Muscle layer of duodenum (tissue), 2 donors: ENCODE data around the gene TMOD2.

Experiments
- H3K27ac ChIP-seq: one replicate; pipeline ENCODE4 v1.7.0; 2013; ENCODE audit warnings: mild to moderate bottlenecking, low read length
- H3K27me3 ChIP-seq: one replicate; pipeline ENCODE4 v1.7.0; 2013; ENCODE audit warnings: low read depth, mild to moderate bottlenecking, control low read depth, low read length
- H3K36me3 ChIP-seq, 2 donors: one replicate each; pipeline ENCODE4 v1.7.0; 2013; ENCODE audit warnings: low read length in 2 of 2, control low read depth in 1 of 2, mild to moderate bottlenecking in 1 of 2; ENCODE audit not compliant: insufficient read depth in 2 of 2, control insufficient read depth in 1 of 2
- H3K4me1 ChIP-seq, 2 donors: one replicate each; pipeline ENCODE4 v1.7.0; 2013; ENCODE audit warnings: low read length in 2 of 2, mild to moderate bottlenecking in 2 of 2, control low read depth in 1 of 2, moderate library complexity in 1 of 2; ENCODE audit not compliant: insufficient read depth in 2 of 2, control insufficient read depth in 1 of 2
- H3K4me3 ChIP-seq, 2 donors: one replicate each; pipeline ENCODE4 v1.7.0; 2013; ENCODE audit warnings: low read length in 2 of 2, low read depth in 1 of 2, mild to moderate bottlenecking in 1 of 2
- H3K9me3 ChIP-seq, 2 donors: one replicate each; pipeline ENCODE4 v1.7.0; 2013; ENCODE audit warnings: low read length in 2 of 2, control low read depth in 1 of 2, mild to moderate bottlenecking in 1 of 2; ENCODE audit not compliant: control insufficient read depth in 1 of 2
- donor health status: healthy.

TMOD2 gene

DNA sequence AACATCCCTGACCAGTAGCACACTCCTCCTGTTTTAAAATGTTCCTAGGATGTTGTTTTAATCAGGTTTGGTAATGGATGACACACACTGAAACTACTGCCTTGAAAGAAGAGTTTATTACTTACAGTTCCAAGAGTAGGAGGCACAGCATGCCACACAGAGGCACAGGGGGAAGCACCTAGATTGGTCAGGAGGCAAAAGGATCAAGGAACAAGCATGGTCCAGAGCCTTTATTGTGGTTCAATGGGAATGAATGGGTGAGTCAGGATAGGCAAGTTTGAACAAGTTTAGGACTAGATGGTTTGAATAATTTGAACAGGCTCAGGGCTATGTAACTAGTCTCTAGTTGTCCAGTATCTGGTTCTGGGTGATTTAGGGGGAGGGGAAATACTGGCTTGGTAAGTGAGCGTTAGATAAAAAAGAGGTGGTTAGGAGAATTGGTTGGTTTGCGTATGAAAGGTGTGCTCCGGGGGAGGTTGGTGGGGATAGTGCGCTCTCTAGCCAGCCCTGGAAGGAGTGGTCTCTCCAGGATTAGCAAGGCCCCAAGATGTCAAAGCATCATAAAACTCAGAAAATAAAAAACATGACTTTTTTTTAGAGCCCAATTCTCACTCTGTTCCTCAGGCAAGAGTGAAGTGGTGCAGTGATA is 113.1 kb downstream of the TMOD2 start:
- Histone ChIP-seq H3K27ac (no peak overlapping the region), H3K4me3 (no peak overlapping the region), H3K36me3 (peaks cover 11 to 15% of the 10 kb centered on the region in 2 donors), H3K4me1 (peaks cover 0 to 4% of the 10 kb centered on the region in 2 donors), H3K9me3 (no peaks in the 10 kb centered on the region), H3K27me3 (no peaks in the 10 kb centered on the region)

DNA sequence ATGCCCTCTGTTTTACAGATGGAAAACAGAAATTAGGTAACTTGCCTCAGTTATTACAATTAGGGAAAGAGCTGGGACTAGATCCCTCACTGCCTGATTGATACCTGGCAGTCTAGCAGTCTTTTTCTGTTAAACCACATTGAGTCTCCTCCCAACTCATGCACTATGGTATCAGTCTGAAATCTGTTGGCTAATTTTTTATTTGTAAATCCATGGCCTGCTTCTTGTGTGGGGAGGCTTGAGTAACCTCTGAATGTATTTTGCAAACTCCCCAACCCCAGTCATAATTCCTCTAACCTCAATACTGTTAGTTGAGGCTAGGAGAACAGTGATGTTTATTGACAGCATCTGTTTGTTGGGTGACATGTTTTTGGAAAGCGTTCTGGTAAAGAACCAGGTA is 113.9 kb downstream of the TMOD2 start:
- Histone ChIP-seq H3K4me3 (no peak overlapping the region), H3K36me3 (peaks cover 17 to 18% of the 10 kb centered on the region in 2 donors), H3K27ac (no peak overlapping the region), H3K27me3 (no peaks in the 10 kb centered on the region), H3K9me3 (no peaks in the 10 kb centered on the region), H3K4me1 (peaks cover 0 to 4% of the 10 kb centered on the region in 2 donors)
